BJ (cell line): ENCODE measurements around the gene TTC23. TPM values are rescaled to one million over a fixed set of nuclear protein-coding genes. Genes with fewer than 3 reads are reported as not detected.

Experiments
- CTCF ChIA-PET: fragments of 350-600 bp; formaldehyde crosslinking; extraction: SDS; loops from one replicate; lab custom pipeline; 2021; ENCODE audit warnings: antibody characterized with exemption, inconsistent platforms; lab: Yijun Ruan, JAX
- POLR2A ChIA-PET: fragments of 300-600 bp; sonication (Branson Sonifier 250); formaldehyde crosslinking; extraction: SDS; loops from one replicate; lab custom pipeline; 2021; ENCODE audit warnings: antibody characterized with exemption; lab: Charles Lee
- DNase-seq: peaks from one replicate; pipeline ENCODE4 v3.0.0-alpha.2; 2011; ENCODE audit warnings: low read depth
- H3K27me3 ChIP-seq: 2 replicates; pipeline ENCODE4 v1.6.0; 2011; ENCODE audit warnings: low read length; ENCODE audit not compliant: control insufficient read depth, insufficient read depth
- H3K36me3 ChIP-seq: 2 replicates; pipeline ENCODE4 v1.5.1; 2011; ENCODE audit warnings: low read length; ENCODE audit not compliant: control insufficient read depth, insufficient read depth
- H3K4me3 ChIP-seq: 2 replicates; pipeline ENCODE4 v1.5.1; 2011; ENCODE audit warnings: low read depth, mild to moderate bottlenecking, control low read depth, low read length
- polyA minus RNA-seq: library from RNA; depleted of rRNA, polyadenylated mRNA; stranded (reverse); fragments of >200 nt; gene quantifications from 2 replicates; pipeline ENCODE4 v1.2.3, GENCODE V29; 2011; rRNA and poly(A)+ RNA removed
- polyA plus RNA-seq: library from polyadenylated mRNA; depleted of rRNA; stranded (reverse); fragments of >200 nt; gene quantifications from 2 replicates; pipeline ENCODE4 v1.2.3, GENCODE V29; 2011; rRNA removed
- TF ChIP-seq, protein P1 (sequence below): IDR thresholded peaks from 2 replicates; pipeline ENCODE4 v1.5.1; 2011; ENCODE audit warnings: low read depth, mild to moderate bottlenecking, control low read depth, inconsistent platforms, low read length, moderate library complexity; ENCODE audit not compliant: insufficient read depth

Gene TTC23, protein sequence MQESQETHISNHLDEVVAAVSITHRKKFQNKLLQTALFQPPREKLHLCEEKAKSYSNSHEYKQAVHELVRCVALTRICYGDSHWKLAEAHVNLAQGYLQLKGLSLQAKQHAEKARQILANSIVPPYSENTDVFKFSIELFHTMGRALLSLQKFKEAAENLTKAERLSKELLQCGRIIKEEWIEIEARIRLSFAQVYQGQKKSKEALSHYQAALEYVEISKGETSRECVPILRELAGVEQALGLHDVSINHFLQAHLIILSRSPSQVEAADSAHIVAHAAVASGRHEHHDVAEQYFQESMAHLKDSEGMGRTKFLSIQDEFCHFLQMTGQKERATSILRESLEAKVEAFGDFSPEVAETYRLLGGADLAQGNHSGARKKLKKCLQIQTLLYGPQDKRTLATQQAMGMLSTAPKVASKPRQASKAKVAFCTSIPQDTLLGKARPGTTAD
- polyA plus RNA-seq (3.6 and 5.1 TPM in 2 replicates), polyA minus RNA-seq (6.4 and 9.4 TPM in 2 replicates)

DNA sequence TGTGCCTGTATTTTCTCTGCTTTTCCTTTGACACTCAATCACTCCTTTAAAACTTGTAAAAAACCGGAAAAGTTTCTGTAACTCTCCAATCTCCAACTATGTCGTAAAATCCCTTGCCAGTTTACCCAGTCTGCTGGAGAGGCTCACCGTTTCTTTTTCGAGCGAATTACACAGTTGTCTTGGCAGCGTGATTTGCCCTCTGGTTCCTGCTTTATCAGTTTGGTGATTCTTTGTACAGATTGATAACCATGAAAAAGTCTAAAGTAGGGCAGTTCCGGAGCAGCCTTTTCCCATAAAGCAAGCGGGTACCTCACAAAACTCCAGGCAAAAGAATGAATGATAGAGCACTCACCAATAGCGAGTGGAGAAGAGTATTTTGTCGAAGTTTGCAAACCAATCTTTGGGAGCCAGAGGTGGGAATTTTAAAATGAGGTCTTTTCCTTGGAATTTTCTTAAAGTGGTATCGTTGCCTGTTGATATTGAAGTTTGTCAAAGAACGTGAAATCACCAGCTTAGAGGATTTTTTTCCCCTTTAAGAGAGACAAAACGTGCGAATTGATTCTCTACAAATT, at the start of gene TTC23:
Gene TTC23 (minus strand): TSS at position 312 of the 572 bp plus-strand sequence. CDS start 20,869 bp downstream, outside the sequence.
- H3K4me3 ChIP-seq = peak within 1 kb of the TSS; percentile 57
- peak; percentile 84 for DNase-seq
- ChIA-PET CTCF (interaction anchor here (0.8 kb wide), 1 partner anchor 507 kb away, joined by 3 read pairs; no protein-coding TSS in a partner anchor), POLR2A (interaction anchor here (0.6 kb wide), 1 partner anchor 484 kb away, joined by 8 read pairs; the partner anchor contains the start of gene LYSMD4)
- TF ChIP-seq, protein P1, sequence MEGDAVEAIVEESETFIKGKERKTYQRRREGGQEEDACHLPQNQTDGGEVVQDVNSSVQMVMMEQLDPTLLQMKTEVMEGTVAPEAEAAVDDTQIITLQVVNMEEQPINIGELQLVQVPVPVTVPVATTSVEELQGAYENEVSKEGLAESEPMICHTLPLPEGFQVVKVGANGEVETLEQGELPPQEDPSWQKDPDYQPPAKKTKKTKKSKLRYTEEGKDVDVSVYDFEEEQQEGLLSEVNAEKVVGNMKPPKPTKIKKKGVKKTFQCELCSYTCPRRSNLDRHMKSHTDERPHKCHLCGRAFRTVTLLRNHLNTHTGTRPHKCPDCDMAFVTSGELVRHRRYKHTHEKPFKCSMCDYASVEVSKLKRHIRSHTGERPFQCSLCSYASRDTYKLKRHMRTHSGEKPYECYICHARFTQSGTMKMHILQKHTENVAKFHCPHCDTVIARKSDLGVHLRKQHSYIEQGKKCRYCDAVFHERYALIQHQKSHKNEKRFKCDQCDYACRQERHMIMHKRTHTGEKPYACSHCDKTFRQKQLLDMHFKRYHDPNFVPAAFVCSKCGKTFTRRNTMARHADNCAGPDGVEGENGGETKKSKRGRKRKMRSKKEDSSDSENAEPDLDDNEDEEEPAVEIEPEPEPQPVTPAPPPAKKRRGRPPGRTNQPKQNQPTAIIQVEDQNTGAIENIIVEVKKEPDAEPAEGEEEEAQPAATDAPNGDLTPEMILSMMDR = no peak
- no peaks in the 10 kb centered on the region for H3K36me3 ChIP-seq
- no peaks in the 10 kb centered on the region for H3K27me3 ChIP-seq

DNA sequence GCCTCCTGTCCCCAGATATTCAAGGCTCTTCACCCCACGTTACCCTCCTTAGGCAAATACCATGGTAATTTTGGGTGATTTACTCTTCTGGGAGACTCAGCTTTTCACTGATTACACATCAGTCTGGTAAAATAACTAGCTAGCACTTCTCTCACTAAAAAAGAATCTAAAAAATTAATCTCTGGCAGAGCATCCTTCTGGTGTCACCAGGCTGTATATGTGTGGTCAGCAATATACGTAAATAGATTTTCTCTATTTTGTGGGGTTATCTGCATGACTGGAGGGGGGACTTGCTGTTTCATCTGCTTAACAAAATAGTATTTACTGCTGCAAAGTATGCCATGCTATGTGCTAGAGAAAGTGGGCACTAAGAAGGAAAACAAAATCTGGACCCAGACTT, 47.0 kb upstream of the TTC23 start:
- no peak for DNase-seq
- POLR2A ChIA-PET = no interaction called here
- Histone ChIP-seq H3K4me3 (no peak overlapping the region), H3K27me3 (no peaks in the 10 kb centered on the region), H3K36me3 (no peaks in the 10 kb centered on the region)
- TF ChIP-seq, protein P1 = no peak
- CTCF ChIA-PET = interaction anchor here (1.0 to 1.2 kb wide), 3 partner anchors 10 to 408 kb away, joined by 3 to 4 read pairs (median 3); no protein-coding TSS in a partner anchor

DNA sequence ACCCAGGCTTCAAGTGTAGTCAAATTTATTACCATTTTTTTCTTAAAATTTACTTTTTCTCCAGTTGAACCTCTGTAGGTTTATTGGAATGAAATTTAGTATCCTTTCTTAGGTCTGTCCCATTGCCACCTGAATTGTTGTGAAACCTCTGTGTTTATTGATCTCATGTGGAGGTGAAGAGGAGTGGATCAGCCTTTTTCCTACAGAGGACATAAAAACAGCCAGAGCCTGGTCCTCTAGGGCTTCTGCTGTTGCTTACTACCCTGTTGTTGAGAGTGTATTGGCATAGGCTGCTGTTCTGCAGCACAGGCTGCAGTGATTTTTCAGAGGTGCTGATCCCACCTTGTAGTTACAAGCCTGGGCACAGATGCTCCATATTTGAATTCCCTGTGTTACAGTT, 46.5 kb upstream of the TTC23 start:
- Histone ChIP-seq H3K4me3 (no peak overlapping the region), H3K27me3 (no peaks in the 10 kb centered on the region), H3K36me3 (no peaks in the 10 kb centered on the region)
- TF ChIP-seq, protein P1 = no peak
- POLR2A ChIA-PET = no interaction called here
- CTCF ChIA-PET = interaction anchor here (1.0 to 1.2 kb wide), 2 partner anchors 11 to 409 kb away, joined by 3 to 4 read pairs; no protein-coding TSS in a partner anchor
- DNase-seq = no peak

DNA sequence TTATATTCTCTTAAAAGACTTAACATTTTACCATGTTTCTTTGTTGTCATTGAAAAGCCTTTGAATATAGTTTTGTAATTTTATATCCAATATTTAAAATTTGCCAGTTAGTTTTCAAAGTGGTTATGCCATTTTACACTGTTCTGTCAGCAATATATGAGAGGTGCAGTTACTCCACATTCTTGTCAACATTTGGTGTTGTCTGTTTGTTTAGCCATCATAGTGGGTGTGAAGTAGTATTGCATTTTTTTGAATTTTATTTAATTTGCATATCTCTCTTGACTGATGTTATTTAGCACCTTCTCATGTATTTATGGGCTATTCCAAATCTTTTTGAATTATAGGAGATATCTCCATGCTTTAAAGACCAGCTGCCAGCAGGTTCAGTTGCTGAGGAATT, 42.3 kb upstream of the TTC23 start:
- TF ChIP-seq, protein P1 = no peak
- ChIA-PET CTCF (no interaction called here), POLR2A (no interaction called here)
- no peak overlapping the region for H3K4me3 ChIP-seq
- H3K36me3 ChIP-seq = no peaks in the 10 kb centered on the region
- no peak for DNase-seq
- H3K27me3 ChIP-seq = no peaks in the 10 kb centered on the region

DNA sequence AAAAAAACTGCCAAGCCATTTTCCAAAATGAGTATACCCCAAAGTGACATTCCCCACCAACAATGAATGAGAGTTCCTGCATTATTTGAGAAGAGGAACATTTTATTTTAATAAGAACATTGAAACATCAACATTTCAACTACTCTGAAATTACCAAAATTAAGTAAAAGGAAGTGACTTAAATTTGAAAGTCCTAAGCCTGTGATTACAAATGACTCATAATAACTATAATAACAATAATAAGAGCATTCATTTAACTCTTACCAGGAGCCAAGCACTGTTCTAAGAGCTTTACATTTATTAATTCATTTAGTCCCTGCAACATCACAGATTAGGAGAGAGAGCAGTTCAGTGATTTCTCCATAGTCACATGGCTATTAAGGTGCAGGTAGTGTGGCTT, 34.3 kb upstream of the TTC23 start:
- no peak for DNase-seq
- POLR2A ChIA-PET = no interaction called here

More for the DNA sequence above, 34.3 kb upstream of the TTC23 start:
- TF ChIP-seq, protein P1 = no peak
- Histone ChIP-seq H3K4me3 (no peak overlapping the region), H3K27me3 (no peaks in the 10 kb centered on the region), H3K36me3 (no peaks in the 10 kb centered on the region)
- CTCF ChIA-PET = interaction anchor here (1.1 to 6.4 kb wide), 3 partner anchors 10 to 471 kb away, joined by 3 to 71 read pairs (median 10); no protein-coding TSS in a partner anchor
